ELF-1 (cell line): ENCODE results near the gene SPEF2.
"Not testable (repeated sequence)": the region's sequence is repeated elsewhere in the genome, so short reads cannot be mapped to it uniquely, and the experiment has no call there.

Experiments
- DNase-seq: peaks from one replicate; pipeline ENCODE4 v3.0.0-alpha.2; 2016; ENCODE audit warnings: low read depth, low spot score

SPEF2 gene

GRCh38 chr5:35651002-35651756, 33.5 kb downstream of the SPEF2 start:
- DNase-seq: peak; percentile 14

- DNase-seq: no peak
These were observed 39.1 kb downstream of the SPEF2 start for GRCh38 chr5:35656721-35657120.

- DNase-seq: no peak
These were observed 40.2 kb downstream of the SPEF2 start for GRCh38 chr5:35657877-35658276.

GRCh38 chr5:35659556-35659955, 41.9 kb downstream of the SPEF2 start:
- DNase-seq: no peak

- DNase-seq: no peak
These were observed 42.8 kb downstream of the SPEF2 start for GRCh38 chr5:35660451-35660850.

GRCh38 chr5:35664584-35664983, 46.9 kb downstream of the SPEF2 start:
- no peak for DNase-seq

GRCh38 chr5:35665096-35665495, 47.4 kb downstream of the SPEF2 start:
- no peak for DNase-seq

GRCh38 chr5:35668319-35668718, 50.7 kb downstream of the SPEF2 start:
- no peak for DNase-seq

- no peak for DNase-seq
These were observed 51.1 kb downstream of the SPEF2 start for GRCh38 chr5:35668794-35669193.

- no peak for DNase-seq
These were observed 54.1 kb downstream of the SPEF2 start for GRCh38 chr5:35671541-35672295.

- DNase-seq: not testable (repeated sequence)
These were observed 54.6 kb downstream of the SPEF2 start for GRCh38 chr5:35672296-35672655.

GRCh38 chr5:35672995-35673394, 55.3 kb downstream of the SPEF2 start:
- no peak for DNase-seq

GRCh38 chr5:35674049-35674448, 56.4 kb downstream of the SPEF2 start:
- DNase-seq: no peak

GRCh38 chr5:35675392-35675791, 57.7 kb downstream of the SPEF2 start:
- no peak for DNase-seq

- DNase-seq: no peak
These were observed 60.2 kb downstream of the SPEF2 start for GRCh38 chr5:35677878-35678277.

- no peak for DNase-seq
These were observed 61.0 kb downstream of the SPEF2 start for GRCh38 chr5:35678661-35679060.

GRCh38 chr5:35679357-35679756, 61.7 kb downstream of the SPEF2 start:
- no peak for DNase-seq

- DNase-seq: no peak
These were observed 64.2 kb downstream of the SPEF2 start for GRCh38 chr5:35681911-35682310.

GRCh38 chr5:35683466-35683865, 65.8 kb downstream of the SPEF2 start:
- DNase-seq: no peak

- DNase-seq: no peak
These were observed 67.5 kb downstream of the SPEF2 start for GRCh38 chr5:35685161-35685560.

- DNase-seq: no peak
These were observed 70.3 kb downstream of the SPEF2 start for GRCh38 chr5:35687961-35688360.

GRCh38 chr5:35694481-35694880, 76.8 kb downstream of the SPEF2 start:
- no peak for DNase-seq
